Measurements from ENCODE around the gene RILPL2. TPM values are rescaled to one million over a fixed set of nuclear protein-coding genes. Genes with fewer than 3 reads are reported as not detected.

The RILPL2 gene
- total and polyA plus RNA-seq, 2 of the 13 experiments (the other 11 are each of a cell fraction or from before 2014, with no cell fraction given) = 2.7 to 8.1 TPM

DNA sequence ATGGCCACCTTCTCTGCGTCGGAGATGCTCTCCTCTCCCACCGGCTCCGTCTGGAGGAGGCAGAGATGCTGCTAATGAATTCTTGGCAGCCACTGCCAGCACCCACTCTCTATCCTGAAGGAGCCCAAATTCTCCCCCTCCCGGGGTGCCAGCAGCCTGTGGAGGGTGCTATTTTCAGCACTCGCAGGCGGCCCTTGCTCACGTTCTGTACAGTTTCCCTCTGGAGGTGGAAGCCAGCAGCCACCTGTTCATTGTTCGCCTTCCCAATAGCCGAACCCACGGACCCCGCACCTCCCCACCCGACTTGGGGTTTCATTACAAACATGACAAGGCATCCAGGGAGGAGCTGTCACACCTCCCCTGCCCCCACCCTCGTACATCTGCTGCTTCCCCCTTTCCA is 49.3 kb upstream of the RILPL2 start:
- DNase-seq (ENCODE audit: low spot score) (no peak), FAIRE-seq (no peak), ATAC-seq (no peak)
- no peak overlapping the region for H3K27ac ChIP-seq (ENCODE audit: extremely low read length, insufficient read depth, low read length)
- H4K20me1 ChIP-seq (ENCODE audit: insufficient read depth, low read length) = no peaks in the 10 kb centered on the region
- ChIA-PET CTCF (ENCODE audit: low intra/inter-chr PET ratio, low total read pairs) (no interaction called here), POLR2A (no interaction called here)
- peaks cover 0 to 4% of the 10 kb centered on the region in 2 experiments; a peak in 4 of 5 replicates for H3K36me3 ChIP-seq (replicated peaks in 1 of 2; ENCODE audit: control insufficient read depth in 1 of 2, insufficient read depth in 2 of 2, low read length in 2 of 2)
- no peaks in the 10 kb centered on the region for H3K9me3 ChIP-seq (ENCODE audit: low read length)
- no peak for TF ChIP-seq ZEB1 (IDR thresholded peaks at IDR 0.05; ENCODE audit: insufficient replicate concordance, low read depth)
- no peak for TF ChIP-seq NFATC3 (CRISPR knock-in tag; IDR thresholded peaks at IDR 0.05)
- no peak for TF ChIP-seq SAP130 (CRISPR knock-in tag; IDR thresholded peaks at IDR 0.05; ENCODE audit: low read depth)
- no peak for TF ChIP-seq ZNF713 (CRISPR knock-in tag; IDR thresholded peaks at IDR 0.05)
- TF ChIP-seq, protein P1, sequence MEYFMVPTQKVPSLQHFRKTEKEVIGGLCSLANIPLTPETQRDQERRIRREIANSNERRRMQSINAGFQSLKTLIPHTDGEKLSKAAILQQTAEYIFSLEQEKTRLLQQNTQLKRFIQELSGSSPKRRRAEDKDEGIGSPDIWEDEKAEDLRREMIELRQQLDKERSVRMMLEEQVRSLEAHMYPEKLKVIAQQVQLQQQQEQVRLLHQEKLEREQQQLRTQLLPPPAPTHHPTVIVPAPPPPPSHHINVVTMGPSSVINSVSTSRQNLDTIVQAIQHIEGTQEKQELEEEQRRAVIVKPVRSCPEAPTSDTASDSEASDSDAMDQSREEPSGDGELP (IDR thresholded peaks at IDR 0.05; ENCODE audit: borderline replicate concordance, low read depth) = no peak
- no peak for TF ChIP-seq KAT7 (CRISPR knock-in tag; IDR thresholded peaks at IDR 0.05; ENCODE audit: borderline replicate concordance)
- no peak for TF ChIP-seq SP4 (CRISPR knock-in tag; IDR thresholded peaks at IDR 0.05)
- TF ChIP-seq ZNF703 (CRISPR knock-in tag; IDR thresholded peaks at IDR 0.05; ENCODE audit: borderline replicate concordance) = no peak
- TF ChIP-seq ZNF317 (CRISPR knock-in tag; IDR thresholded peaks at IDR 0.05) = no peak
- no peak for TF ChIP-seq ZNF260 (CRISPR knock-in tag; IDR thresholded peaks at IDR 0.05; ENCODE audit: borderline replicate concordance, low read depth)
- no peak for TF ChIP-seq HOXD1 (CRISPR knock-in tag; IDR thresholded peaks at IDR 0.05)
- no peak for TF ChIP-seq FOXO1 (CRISPR knock-in tag; IDR thresholded peaks at IDR 0.05)
- no peak for TF ChIP-seq ZFAT (CRISPR knock-in tag; conservative IDR thresholded peaks at IDR 0.05)
- TF ChIP-seq, protein P2, sequence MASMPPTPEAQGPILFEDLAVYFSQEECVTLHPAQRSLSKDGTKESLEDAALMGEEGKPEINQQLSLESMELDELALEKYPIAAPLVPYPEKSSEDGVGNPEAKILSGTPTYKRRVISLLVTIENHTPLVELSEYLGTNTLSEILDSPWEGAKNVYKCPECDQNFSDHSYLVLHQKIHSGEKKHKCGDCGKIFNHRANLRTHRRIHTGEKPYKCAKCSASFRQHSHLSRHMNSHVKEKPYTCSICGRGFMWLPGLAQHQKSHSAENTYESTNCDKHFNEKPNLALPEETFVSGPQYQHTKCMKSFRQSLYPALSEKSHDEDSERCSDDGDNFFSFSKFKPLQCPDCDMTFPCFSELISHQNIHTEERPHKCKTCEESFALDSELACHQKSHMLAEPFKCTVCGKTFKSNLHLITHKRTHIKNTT (CRISPR knock-in tag; IDR thresholded peaks at IDR 0.05) = no peak
- TF ChIP-seq RBM39 (IDR thresholded peaks at IDR 0.05; ENCODE audit: low read depth, low read length, poor library complexity, severe bottlenecking) = no peak
- TF ChIP-seq FOXC1 (CRISPR knock-in tag; IDR thresholded peaks at IDR 0.05; ENCODE audit: borderline replicate concordance) = no peak
- TF ChIP-seq MYNN (CRISPR knock-in tag; IDR thresholded peaks at IDR 0.05; ENCODE audit: low read depth) = no peak
- TF ChIP-seq ZNF550 (CRISPR knock-in tag; IDR thresholded peaks at IDR 0.05; ENCODE audit: borderline replicate concordance) = no peak
- no peak for TF ChIP-seq WIZ (CRISPR knock-in tag; IDR thresholded peaks at IDR 0.05)
- H3K9ac ChIP-seq (ENCODE audit: insufficient read depth, low read depth, low read length) = no peak overlapping the region
- no peak overlapping the region for H3K4me3 ChIP-seq (replicated peaks in 1 of 3; ENCODE audit: insufficient read depth in 1 of 3, low read depth in 2 of 3, low read length in 3 of 3)
- WGBS (ENCODE audit: low lambda C conversion rate) = 95% methylated on average over 14 of the region's 14 CpGs
- in situ Hi-C loops (cut with HindIII; ENCODE audit: extremely low pct_ligation_motif_present, low pct_unique_long_range_greater_than_20kb) (no loop called here), intact Hi-C loops (cut with micrococcal nuclease; ENCODE audit: unreplicated experiment) (no loop called here)
- no peak overlapping the region for H2AFZ ChIP-seq (ENCODE audit: low read length)
- no peaks in the 10 kb centered on the region for H3K27me3 ChIP-seq (ENCODE audit: control insufficient read depth in 1 of 2, insufficient read depth in 2 of 2, low read length in 2 of 2)
- no peak overlapping the region for H3K4me2 ChIP-seq (ENCODE audit: low read depth, low read length)
- no TSS peak for BruUV-seq (replicated peaks)
- no peaks in the 10 kb centered on the region for H3K4me1 ChIP-seq (ENCODE audit: insufficient read depth, low read length)
- H3K79me2 ChIP-seq (ENCODE audit: insufficient read depth, low read length) = no peaks in the 10 kb centered on the region

All from HepG2 (cell line).